Tibial nerve (tissue), 4 donors: ENCODE results near the gene KIFC1. TPM values are rescaled to one million over a fixed set of nuclear protein-coding genes. Genes with fewer than 3 reads are reported as not detected.
"Not testable (repeated sequence)": the region's sequence is repeated elsewhere in the genome, so short reads cannot be mapped to it uniquely, and the experiment has no call there.

Experiments
- DNase-seq, 2 donors: peaks; one replicate each; pipeline ENCODE4 v3.0.0-alpha.2; 2019; ENCODE audit warnings: low spot score in 2 of 2
- H3K27ac ChIP-seq, 4 donors: fragments of 200-600 bp; sonication (generic) in 3 of 4; one replicate each; pipeline ENCODE4 v1.5.1; 2017 to 2019; ENCODE audit warnings: mild to moderate bottlenecking in 1 of 4
- H3K27me3 ChIP-seq, 2 donors: fragments of 200-600 bp; sonication (generic) in 1 of 2; one replicate each; pipeline versions ENCODE4 v1.5.1 to v1.6.0; 2017 to 2019
- H3K36me3 ChIP-seq, 3 donors: fragments of 200-600 bp; sonication (generic); one replicate each; pipeline ENCODE4 v1.5.1; 2018 to 2019
- H3K4me1 ChIP-seq, 4 donors: fragments of 200-600 bp; sonication (generic) in 3 of 4; one replicate each; pipeline ENCODE4 v1.5.1; 2017 to 2019
- H3K4me3 ChIP-seq, 4 donors: fragments of 200-600 bp; sonication (generic) in 3 of 4; one replicate each; pipeline ENCODE4 v1.5.1; 2017 to 2019; ENCODE audit warnings: mild to moderate bottlenecking in 1 of 4, moderate library complexity in 1 of 4
- H3K9me3 ChIP-seq, 4 donors: fragments of 200-600 bp; sonication (generic) in 3 of 4; one replicate each; pipeline ENCODE4 v1.5.1; 2017 to 2019
- CTCF ChIP-seq, 5 experiments: fragments of 200-600 bp in 3 of 5; fragments of 450-650 bp in 2 of 5; sonication (generic) in 3 of 5; IDR thresholded peaks; one replicate each; pipeline ENCODE4 v1.5.1; 2016 to 2019; ENCODE audit warnings: antibody characterized with exemption in 5 of 5, mild to moderate bottlenecking in 3 of 5, moderate library complexity in 2 of 5
- EP300 ChIP-seq, 2 donors: sonication (generic); formaldehyde crosslinking; IDR thresholded peaks; one replicate each; pipeline ENCODE4 v1.6.1; 2017; ENCODE audit warnings: antibody characterized with exemption in 2 of 2, mild to moderate bottlenecking in 1 of 2
- POLR2A ChIP-seq, 2 donors: fragments of 450-650 bp; IDR thresholded peaks; one replicate each; pipeline ENCODE4 v1.6.1; 2017; ENCODE audit warnings: antibody characterized with exemption in 2 of 2, mild to moderate bottlenecking in 2 of 2, moderate library complexity in 2 of 2
- WGBS, 2 donors: methylation state at CpG; one replicate each; pipeline ENCODE4 v1.1.5; 2018; 5-methylcytosine and 5-hydroxymethylcytosine counted together
- total RNA-seq, 4 donors: library from RNA; depleted of rRNA; stranded (reverse); fragments of >200 nt; gene quantifications; one replicate each; pipeline ENCODE4 v1.1.0, GENCODE V29; 2016

Gene KIFC1
- total RNA-seq, 4 donors from 2014 or later = 0.42 to 3.6 (median 2.1) TPM

- Histone ChIP-seq H3K4me1 (peaks cover 0 to 41% (median 20%) of the 10 kb centered on the region in 4 donors), H3K27ac (peak overlapping the region; percentile 59 to 92 (median 70)), H3K36me3 (no peaks in the 10 kb centered on the region), H3K9me3 (no peaks in the 10 kb centered on the region), H3K4me3 (peak overlapping the region in 1 of 4 donors; percentile 17), H3K27me3 (no peaks in the 10 kb centered on the region)
- TF ChIP-seq POLR2A (IDR thresholded peaks at IDR 0.05) (no peak), EP300 (IDR thresholded peaks at IDR 0.05) (peak in 1 of 2 donors; percentile 62)
- peak; percentile 72 to 92 for DNase-seq
- 8 to 9% methylated on average over 9 of the region's 9 CpGs for WGBS, 2 donors
Measured at GRCh38 chr6:33375143-33375671, 16.4 kb upstream of the KIFC1 start.

GRCh38 chr6:33377171-33377570 is 14.5 kb upstream of the KIFC1 start:
- H3K27me3 ChIP-seq = no peaks in the 10 kb centered on the region
- no peaks in the 10 kb centered on the region for H3K9me3 ChIP-seq
- 52 to 68% methylated on average over 4 of the region's 4 CpGs for WGBS, 2 donors
- no peak overlapping the region for H3K4me3 ChIP-seq
- H3K27ac ChIP-seq = peak overlapping the region in 2 of 4 donors; percentile 75 to 79
- no peak for TF ChIP-seq EP300 (IDR thresholded peaks at IDR 0.05)
- H3K36me3 ChIP-seq = no peaks in the 10 kb centered on the region
- H3K4me1 ChIP-seq = peaks cover 0 to 41% (median 20%) of the 10 kb centered on the region in 4 donors
- no peak for DNase-seq

GRCh38 chr6:33379184-33379583 is 12.4 kb upstream of the KIFC1 start:
- H3K27me3 ChIP-seq, H3K27ac ChIP-seq, H3K9me3 ChIP-seq, H3K4me3 ChIP-seq, DNase-seq, H3K36me3 ChIP-seq: not testable (repeated sequence)
- peaks cover 0 to 36% (median 17%) of the 10 kb centered on the region in 4 donors for H3K4me1 ChIP-seq
- WGBS, 2 donors = 89 to 93% methylated on average over 10 of the region's 10 CpGs

- Histone ChIP-seq H3K36me3 (no peaks in the 10 kb centered on the region), H3K27ac (no peak overlapping the region), H3K4me3 (no peak overlapping the region), H3K27me3 (no peaks in the 10 kb centered on the region), H3K4me1 (peaks cover 0 to 24% (median 7%) of the 10 kb centered on the region in 4 donors), H3K9me3 (no peaks in the 10 kb centered on the region)
- WGBS, 2 donors = 87 to 88% methylated on average over 2 of the region's 2 CpGs
- no peak for TF ChIP-seq EP300 (IDR thresholded peaks at IDR 0.05)
- DNase-seq = no peak
Measured at GRCh38 chr6:33380272-33380981, 11.2 kb upstream of the KIFC1 start.

GRCh38 chr6:33383427-33384185 is 8.0 kb upstream of the KIFC1 start:
- WGBS, 2 donors = 76 to 85% methylated on average over 9 to 10 of the region's 10 CpGs
- no peak for DNase-seq
- H3K27me3 ChIP-seq = no peaks in the 10 kb centered on the region
- no peaks in the 10 kb centered on the region for H3K9me3 ChIP-seq
- H3K4me1 ChIP-seq = no peaks in the 10 kb centered on the region
- no peak overlapping the region for H3K4me3 ChIP-seq
- TF ChIP-seq EP300 (IDR thresholded peaks at IDR 0.05) (no peak), POLR2A (IDR thresholded peaks at IDR 0.05) (no peak), CTCF (IDR thresholded peaks at IDR 0.05) (no peak)
- no peaks in the 10 kb centered on the region for H3K36me3 ChIP-seq
- H3K27ac ChIP-seq = no peak overlapping the region

- H3K27ac ChIP-seq = no peak overlapping the region
- no peaks in the 10 kb centered on the region for H3K27me3 ChIP-seq
- no peaks in the 10 kb centered on the region for H3K36me3 ChIP-seq
- H3K4me3 ChIP-seq = no peak overlapping the region
- TF ChIP-seq POLR2A (IDR thresholded peaks at IDR 0.05) (no peak), CTCF (IDR thresholded peaks at IDR 0.05) (peak in 4 of 5 experiments; percentile 5 to 22 (median 18)), EP300 (IDR thresholded peaks at IDR 0.05) (no peak)
- no peaks in the 10 kb centered on the region for H3K4me1 ChIP-seq
- 19 to 20% methylated on average over 4 of the region's 4 CpGs for WGBS, 2 donors
- DNase-seq = no peak
- no peaks in the 10 kb centered on the region for H3K9me3 ChIP-seq
Measured at GRCh38 chr6:33384581-33385020, 7.0 kb upstream of the KIFC1 start.

GRCh38 chr6:33390173-33390572 is 1.4 kb upstream of the KIFC1 start:
- Histone ChIP-seq H3K27ac (peak overlapping the region in 2 of 4 donors; percentile 88 to 97), H3K4me3 (no peak overlapping the region), H3K27me3 (no peaks in the 10 kb centered on the region), H3K36me3 (no peaks in the 10 kb centered on the region), H3K9me3 (no peaks in the 10 kb centered on the region), H3K4me1 (peaks cover 0 to 13% (median 9%) of the 10 kb centered on the region in 4 donors)
- DNase-seq = no peak
- no peak for TF ChIP-seq CTCF (IDR thresholded peaks at IDR 0.05)
- no peak for TF ChIP-seq POLR2A (IDR thresholded peaks at IDR 0.05)
- TF ChIP-seq EP300 (IDR thresholded peaks at IDR 0.05) = no peak
- WGBS, 2 donors = 95% methylated on average over 2 of the region's 2 CpGs
